Measurements from ENCODE around the gene CCNB2. TPM values are rescaled to one million over a fixed set of nuclear protein-coding genes. Genes with fewer than 3 reads are reported as not detected.

The CCNB2 gene
- 40.1 and 42.2 TPM in 2 replicates for total RNA-seq

DNA sequence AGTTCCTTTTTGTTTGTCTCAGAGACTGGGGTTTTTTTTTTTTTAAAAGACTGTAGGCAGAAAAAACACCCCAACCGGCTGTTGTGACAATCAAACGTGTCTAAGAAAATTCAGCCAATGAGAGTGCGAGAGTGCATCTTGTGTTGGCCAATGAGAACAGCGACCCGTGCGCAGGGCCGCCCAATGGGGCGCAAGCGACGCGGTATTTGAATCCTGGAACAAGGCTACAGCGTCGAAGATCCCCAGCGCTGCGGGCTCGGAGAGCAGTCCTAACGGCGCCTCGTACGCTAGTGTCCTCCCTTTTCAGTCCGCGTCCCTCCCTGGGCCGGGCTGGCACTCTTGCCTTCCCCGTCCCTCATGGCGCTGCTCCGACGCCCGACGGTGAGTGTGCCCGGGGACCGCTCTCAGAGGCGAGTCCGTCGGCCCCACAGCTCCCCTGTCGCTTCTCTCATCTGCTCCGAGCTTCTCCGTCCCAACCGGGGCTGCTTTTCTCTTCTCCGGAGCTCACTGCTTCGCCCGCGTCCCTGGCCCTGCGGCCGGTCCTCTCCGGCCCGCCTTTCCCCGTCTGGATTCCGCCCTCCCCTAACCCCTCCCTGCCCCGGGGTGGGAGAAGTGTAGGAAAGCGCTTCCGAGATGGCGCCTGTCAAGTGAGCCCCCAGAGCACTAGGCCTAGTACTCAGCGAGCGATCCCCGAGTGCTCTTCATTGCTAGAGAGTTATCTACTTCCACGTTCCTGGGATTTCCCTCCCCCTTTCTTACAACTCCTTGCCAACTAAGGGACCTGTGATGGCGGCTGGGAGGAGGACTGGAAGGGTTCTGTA, at the start of gene CCNB2:
CCNB2 (plus strand) TSS at position 235 of the 821 bp plus-strand sequence; CDS start at position 358, 123 bp downstream.

Small RNA genes within 50 kb of the gene (small RNA-seq; reads per million reads assigned to genes)
- gene MIR2116: 4.9 reads per million, percentile 92 among the genes with 10 or more reads in this experiment

Other genes with a start within 250 kb of the CCNB2 start
- gene SLTM, start 171.5 kb upstream of the CCNB2 start, total RNA-seq: 61.4 and 64.3 TPM in 2 replicates
- 23.5 and 32.1 TPM in 2 replicates for gene RNF111, start 117.5 kb upstream of the CCNB2 start, total RNA-seq
- gene LDHAL6B, start 101.7 kb downstream of the CCNB2 start, total RNA-seq: not detected in 2 replicates

All from subcutaneous preadipocyte (primary cell).